Activated CD4-positive, alpha-beta T cell treated with anti-CD3 and anti-CD28 coated beads, Interleukin-10, Interleukin-2, amounts not matched to agents 100 ng/mL and 50 ng/mL, durations not matched to agents 16 hours and 8 hours (primary cell): ENCODE data around the gene CPT1B.

Experiments
- DNase-seq: peaks from one replicate; pipeline ENCODE4 v3.0.0-alpha.2; 2020

CPT1B gene

GRCh38 chr22:50568626-50569025 is 9.6 kb downstream of the CPT1B start:
- DNase-seq, result no peak

DNA sequence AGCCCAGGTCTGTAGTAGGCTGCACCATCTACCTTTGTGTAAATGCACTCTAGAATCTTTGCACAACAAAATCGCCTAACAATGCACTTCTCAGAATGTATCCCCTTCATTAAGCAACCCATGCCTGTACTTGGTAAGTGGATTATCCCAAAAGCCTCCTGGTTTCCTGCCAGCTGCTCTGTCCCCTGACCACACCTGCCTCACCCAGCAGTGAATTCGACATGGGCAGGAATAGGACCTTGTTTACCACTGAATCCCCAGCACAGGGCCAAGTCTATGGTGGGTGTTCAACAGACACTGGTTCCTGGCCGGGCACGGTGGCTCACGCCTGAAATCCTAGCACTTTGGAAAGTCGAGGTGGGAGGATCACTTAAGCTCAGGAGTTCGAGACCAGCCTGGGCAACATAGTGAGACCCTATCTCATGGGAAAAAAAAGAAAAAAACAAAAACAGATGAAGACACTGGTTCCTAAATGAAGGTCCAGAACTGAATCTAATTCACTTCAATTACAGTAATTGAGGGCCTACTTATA is 10.4 kb downstream of the CPT1B start:
- no peak for DNase-seq

- DNase-seq, result no peak
Observed at GRCh38 chr22:50564289-50564688, 13.9 kb downstream of the CPT1B start.

DNA sequence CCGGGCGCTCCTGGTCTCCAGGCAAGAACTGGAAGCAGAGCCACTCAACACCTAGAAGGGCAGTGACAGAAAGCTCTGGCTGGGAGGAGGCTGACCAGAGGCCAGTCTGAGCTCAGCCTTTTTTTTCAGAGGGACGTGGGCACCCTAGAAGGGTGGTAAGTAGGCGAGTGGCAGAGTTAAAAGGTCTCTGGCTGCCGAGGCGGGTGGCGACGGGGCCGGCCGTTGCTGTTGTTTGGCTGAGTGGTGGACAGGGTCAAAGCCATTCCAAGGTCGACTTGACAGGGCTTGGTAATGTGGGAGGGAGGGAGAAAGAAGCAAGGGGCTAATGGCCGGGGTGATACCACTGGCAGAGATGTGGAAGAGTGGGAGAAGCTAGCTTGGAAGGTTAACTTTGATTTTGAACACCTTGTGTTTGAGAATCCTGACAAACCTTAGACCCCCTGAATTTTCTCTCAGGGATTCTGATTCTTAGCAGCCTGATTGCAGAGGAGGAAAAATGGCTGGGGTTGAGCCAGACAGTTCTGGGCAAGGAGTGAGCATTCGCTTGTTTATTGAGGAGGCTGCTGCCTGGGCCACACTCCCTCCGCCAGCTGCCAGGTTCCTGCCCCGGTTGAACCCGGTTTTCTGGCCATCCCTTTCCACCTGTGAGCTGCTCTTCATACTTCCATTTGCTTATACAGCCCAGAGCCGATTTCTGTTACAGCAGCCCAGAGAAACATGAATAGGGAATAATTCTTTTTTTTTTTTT is 14.6 kb downstream of the CPT1B start:
- no peak for DNase-seq

GRCh38 chr22:50562523-50563412 is 15.5 kb downstream of the CPT1B start, which contains the start of gene SYCE3:
TSS of gene SYCE3 (minus strand) at chr22:50562919. CDS start at chr22:50556405, 6,514 bp downstream.
- DNase-seq, result peak; percentile 99

DNA sequence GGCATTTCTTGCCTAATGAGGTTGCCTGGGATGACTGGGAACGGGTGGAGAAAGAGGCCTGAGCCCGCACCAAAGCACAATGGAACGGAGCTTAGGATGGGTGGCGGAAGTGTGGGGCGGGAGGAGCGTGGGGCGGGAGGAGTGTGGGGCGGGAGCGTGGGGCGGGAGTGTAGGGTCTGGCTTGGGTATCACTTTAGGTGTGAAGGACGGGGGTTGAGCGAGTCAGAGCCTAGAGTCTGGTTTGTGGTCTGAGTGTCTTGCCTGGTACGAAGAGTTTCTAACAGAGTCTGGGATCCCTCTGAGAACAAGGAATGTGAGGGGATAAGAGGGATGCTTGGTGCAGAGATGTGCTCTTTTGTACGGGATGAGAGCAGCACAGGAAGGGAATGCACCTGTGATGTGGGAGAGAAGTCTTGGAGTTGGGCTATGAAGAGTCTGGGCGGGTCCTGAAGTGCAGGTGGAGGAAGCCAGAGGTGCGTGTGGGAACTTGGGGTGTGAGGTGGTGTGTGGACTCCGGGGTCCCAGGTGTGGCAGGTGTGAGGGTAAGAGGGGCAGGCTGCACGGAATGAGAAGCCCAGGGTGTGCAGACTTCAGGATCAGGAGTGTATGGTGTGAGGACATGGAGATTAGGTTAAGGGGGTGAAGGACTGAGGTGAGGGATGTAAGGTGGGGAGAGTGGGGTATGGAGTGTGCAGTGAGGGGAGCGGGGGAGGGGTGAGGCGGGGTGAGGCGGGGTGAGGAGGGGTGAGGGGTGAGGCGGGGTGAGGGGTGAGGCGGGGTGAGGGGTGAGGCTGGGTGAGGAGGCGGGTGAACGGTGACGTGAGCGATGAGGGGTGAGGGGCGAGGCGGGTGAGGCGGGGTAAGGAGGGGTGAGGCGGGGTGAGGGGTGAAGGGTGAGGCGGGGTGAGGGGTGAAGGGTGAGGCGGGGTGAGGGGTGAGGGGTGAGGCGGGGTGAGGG is 16.5 kb downstream of the CPT1B start:
- no peak for DNase-seq

- no peak for DNase-seq
Observed at GRCh38 chr22:50560034-50560433, 18.2 kb downstream of the CPT1B start.

GRCh38 chr22:50556703-50557102 is 21.5 kb downstream of the CPT1B start:
- DNase-seq, result no peak

DNA sequence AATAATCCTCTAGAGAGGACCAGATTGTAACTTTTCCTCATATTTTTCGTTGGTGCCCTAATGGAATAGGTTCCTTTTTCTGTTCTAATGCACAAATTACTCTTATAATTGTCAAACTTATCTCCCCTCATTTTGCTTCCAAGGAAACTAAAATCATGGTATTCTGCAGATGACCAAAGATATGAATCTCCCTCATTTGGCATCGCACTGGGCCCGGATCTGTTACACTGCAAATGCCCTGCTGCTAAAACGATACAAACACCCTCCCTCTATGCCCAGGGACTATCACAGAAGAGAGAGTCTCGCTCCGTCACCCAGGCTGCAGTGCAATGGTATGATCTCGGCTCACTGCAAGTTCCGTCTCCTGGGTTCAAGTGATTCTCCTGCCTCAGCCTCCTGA is 24.9 kb downstream of the CPT1B start:
- no peak for DNase-seq

DNA sequence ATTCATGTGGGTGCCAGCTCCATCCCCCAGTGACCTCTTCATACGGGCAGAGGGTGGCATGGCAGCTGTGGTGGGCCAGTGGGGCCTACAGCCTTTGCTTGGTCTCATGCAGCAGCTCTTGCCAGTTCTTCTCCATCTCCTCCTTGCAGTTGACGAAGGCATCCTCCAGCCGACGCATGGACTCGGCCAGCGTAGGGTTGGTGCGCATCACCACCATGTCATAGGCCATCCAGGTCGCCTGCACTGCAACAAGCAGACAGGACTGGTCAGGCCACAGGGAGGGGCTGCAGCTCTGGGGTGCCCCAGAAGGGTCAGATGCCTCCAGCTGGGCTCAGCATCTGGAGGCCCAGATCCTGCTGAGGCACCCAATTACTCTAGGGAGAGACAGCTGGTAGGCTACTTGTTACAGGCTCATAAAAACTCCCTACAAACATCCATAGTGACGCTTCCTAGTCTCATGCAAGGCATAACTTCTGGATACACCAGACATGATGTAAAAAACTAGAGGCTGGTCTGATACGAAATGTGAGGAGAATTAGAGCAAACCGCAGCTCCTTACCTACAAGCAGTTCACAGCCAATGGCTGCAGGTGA is 27.0 kb downstream of the CPT1B start:
- DNase-seq, result no peak

DNA sequence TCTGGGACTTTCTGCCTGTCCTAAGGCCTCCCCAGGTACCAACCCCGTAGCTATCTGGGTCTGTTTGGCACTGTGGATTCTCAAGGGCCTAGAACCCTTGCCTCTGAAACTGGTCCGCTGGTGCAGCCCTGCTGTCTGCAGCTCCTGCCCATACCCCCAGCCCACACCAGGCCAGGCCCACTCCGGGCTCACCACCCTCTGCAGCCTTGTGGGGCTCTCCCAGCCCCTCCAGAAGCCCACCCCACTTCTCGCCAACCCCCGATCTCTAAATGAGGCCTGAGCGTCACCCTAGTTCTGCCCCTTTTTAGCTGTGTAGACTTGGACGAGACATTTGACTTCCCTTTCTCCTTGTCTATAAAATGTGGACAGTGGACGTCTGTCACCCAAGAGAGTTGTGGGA is 27.8 kb downstream of the CPT1B start:
- DNase-seq, result no peak

GRCh38 chr22:50548921-50549790 is 29.1 kb downstream of the CPT1B start:
- no peak for DNase-seq

DNA sequence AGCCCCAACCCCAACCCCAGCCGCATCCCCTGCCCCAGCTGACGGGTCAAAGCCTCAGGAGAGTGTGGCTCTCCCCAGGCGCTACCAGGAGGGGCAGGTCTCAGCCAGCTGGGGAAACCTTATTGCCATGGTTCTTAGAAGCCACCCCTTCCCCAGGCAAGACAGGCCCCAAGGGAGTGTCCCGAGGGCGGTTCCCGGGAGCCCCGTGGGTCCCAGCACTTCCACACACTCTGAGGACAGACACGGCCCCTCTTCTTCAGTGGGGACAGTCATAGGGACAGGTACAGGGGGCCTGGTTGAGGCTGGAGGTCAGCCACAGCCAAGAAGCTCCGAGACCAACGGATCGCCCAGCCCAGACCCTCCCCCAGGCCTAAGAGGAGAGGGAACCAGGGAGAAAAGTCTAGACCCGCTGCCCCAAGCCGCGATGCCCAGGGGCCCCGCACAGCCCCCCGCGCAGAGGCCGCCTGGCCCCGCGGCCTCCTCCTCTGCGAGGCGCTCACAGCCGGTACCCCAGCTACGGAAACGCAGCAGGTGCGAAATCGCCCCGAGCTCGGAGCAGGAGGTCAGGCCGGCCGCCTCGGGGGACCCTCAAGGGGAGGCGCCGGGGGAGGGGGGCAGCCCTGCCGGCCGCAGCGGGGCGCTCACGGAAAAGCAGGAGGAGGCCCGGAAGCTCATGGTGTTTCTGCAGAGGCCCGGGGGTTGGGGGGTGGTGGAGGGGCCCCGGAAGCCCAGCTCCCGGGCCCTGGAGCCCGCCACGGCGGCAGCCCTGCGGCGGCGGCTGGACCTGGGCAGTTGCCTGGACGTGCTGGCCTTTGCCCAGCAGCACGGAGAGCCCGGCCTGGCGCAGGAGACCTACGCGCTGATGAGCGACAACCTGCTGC is 29.9 kb downstream of the CPT1B start:
- DNase-seq, result peak; percentile 53

- DNase-seq, result no peak
Observed at GRCh38 chr22:50547263-50547985, 30.8 kb downstream of the CPT1B start.

DNA sequence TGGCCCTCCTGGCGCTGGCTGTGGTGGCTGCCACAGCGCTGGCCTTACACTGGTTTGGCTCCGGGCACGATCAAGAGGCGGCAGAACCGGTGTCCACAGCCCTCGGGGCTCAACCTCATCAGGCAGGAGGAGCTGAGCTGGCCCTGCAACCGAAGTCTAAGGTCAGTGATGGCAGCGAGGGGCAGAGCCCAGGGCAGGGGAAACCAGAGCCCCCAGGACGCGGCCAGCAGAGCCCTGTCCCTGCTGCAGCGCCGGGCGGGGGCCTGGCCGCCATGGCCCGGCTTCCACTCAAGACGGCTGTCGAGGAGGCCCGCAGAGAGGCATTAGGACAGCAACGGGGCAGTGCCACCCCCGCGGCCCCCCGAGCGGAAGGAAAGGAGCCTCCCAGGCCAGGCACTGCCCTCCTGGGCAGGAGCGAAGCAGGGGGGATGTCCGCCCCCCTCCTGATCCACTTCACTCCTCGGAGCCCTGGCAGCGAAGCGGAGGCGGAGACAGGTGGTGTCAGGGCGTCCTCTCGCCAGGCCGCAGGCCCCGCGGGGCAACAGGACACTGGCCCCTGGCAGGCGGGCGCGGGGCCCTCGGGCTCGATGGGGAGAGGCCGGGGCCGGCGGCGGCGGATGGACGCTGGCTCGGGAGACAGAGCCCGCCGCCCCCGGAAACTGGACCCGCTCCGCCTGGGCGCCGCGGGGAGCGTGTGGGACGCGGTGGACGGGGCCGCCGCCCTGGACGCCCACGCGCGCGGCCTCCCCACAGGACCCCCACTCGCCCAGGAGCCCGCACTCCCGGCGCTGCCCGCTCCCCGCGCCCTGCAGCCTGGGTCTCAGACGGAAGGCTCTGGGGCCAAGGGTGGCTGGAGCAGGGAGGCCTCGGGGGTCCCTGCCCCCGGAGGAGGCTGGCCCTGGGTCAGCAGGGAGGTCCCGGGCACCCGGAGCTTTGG is 31.6 kb downstream of the CPT1B start:
- DNase-seq, result no peak

- peak; percentile 68 for DNase-seq
Observed at GRCh38 chr22:50545522-50546325, 32.5 kb downstream of the CPT1B start, which contains the start of gene KLHDC7B. TSS of gene KLHDC7B (plus strand) at chr22:50545899. CDS start at chr22:50546244, 345 bp downstream.

DNA sequence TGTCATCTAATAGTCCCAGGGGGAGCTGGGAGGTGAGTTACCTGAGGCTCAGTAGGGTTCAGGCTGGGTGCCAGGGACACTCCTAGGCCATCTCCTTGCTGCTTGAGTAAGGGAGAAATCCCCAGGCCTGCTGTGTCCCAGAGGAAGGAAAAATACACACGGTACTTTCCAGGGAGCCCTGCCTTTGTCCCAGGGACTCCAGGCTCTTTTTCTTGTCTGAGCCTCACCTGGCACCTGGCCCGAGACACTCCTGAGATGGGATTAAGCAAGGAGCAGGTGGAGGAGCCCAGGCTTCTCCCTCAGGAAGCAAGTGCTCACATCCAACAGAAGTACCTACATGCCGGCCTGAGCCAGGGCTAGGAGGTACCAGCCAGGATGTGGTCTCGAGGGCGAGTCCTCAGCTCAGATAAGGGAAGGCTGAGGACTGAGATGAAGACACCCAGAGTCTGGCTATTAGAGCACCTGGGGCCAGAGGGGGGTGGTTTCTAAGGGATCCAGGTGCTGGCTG is 33.4 kb downstream of the CPT1B start:
- DNase-seq, result peak; percentile 68
